GM18868 (cell line): Measurements from ENCODE around the gene PTGDS.

Source experiments
- ATAC-seq: cut with Tn5 transposase; IDR thresholded peaks from one replicate; pipeline ENCODE4 v1.9.1; 2021; ENCODE audit warnings: mild to moderate bottlenecking, moderate library complexity; ENCODE audit not compliant: unreplicated experiment

PTGDS gene

GRCh38 chr9:136957461-136957860 lies 19.8 kb upstream of the PTGDS start:
- ATAC-seq, result no peak

DNA sequence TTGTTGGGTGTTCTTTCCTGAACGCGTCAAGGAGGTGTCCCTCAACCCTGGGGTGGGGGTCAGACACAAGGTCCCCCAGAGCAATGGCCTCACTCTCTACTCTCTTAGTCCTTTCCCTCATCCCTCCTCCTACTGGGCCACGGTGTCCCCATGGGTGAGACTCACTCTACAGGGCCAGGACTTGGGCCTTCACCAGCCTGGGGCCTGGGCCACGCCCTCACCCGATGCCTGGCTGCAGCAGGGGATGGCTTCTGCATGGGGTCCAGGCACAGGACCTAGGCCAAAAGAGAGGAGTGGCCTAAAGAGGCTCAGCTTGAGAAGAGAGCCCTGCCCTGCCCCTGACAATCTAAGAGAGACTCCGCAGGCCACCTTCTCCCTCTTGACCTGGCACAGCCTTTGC lies 19.4 kb upstream of the PTGDS start:
- ATAC-seq, result no peak

DNA sequence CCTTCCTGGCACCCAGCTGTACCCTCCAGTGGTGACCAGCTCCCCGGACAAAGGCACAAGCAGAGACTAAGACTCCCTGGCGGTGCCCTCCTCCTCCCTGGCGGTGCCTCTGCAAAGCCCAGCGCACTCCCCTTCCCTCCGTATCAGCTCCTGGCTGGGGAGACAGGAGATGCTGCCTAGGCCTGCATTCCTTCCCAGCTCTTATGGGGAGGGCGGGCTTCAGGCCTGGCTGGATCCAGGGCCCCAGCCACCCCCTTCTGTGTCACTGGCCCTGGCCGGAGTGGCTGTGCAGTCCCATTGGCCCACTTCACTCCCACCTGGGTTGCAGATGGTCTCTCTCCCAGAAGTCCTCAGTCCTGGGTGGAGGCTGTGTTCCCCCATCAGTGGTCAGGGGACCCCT lies 18.8 kb upstream of the PTGDS start:
- no peak for ATAC-seq

DNA sequence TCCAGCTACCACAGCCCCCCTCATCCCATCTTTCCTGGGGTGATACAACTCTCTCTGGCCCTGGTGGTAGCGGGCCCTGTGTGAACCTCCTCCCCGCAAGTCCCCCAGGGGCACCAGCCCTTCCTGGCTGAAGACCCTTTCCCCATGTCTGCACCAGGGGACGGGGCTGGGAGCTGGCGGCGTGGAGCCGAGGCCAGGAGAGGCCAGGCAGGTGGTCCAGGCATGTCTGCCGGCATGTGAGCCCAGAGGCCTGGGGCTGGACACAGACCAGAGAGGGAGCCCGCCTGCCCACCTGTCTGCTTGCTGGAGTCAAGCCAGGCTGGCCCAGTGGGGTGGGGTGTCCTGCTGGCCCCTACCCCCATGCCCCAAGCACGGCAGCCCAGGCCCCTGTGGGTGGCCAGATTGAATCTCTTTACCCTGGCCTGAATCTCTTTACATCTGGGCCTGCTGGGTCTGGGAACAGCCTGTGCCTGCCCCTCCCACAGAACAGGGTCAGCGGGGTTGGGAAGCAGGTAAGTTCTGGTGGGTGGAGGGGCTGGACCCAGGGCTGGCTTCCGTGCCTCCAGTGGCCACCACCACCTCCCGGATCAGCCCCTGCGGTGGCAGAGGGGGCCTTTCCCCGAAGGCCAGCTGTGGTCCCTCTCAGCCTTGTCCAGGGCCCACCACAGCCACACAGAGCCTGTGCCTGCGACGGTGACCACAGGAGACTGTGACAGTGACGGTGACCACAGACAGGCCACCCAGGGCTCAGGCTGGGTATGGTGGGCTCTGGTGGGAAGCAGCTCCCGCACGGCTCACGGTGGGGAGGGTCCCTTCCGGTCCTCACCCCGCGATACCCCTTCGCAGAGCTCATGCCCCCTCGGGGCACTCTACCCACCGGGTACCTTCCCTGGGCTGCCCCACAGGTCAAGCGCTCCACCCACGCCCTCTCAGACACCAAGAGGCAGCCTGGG lies 18.1 kb upstream of the PTGDS start:
- ATAC-seq, result no peak

DNA sequence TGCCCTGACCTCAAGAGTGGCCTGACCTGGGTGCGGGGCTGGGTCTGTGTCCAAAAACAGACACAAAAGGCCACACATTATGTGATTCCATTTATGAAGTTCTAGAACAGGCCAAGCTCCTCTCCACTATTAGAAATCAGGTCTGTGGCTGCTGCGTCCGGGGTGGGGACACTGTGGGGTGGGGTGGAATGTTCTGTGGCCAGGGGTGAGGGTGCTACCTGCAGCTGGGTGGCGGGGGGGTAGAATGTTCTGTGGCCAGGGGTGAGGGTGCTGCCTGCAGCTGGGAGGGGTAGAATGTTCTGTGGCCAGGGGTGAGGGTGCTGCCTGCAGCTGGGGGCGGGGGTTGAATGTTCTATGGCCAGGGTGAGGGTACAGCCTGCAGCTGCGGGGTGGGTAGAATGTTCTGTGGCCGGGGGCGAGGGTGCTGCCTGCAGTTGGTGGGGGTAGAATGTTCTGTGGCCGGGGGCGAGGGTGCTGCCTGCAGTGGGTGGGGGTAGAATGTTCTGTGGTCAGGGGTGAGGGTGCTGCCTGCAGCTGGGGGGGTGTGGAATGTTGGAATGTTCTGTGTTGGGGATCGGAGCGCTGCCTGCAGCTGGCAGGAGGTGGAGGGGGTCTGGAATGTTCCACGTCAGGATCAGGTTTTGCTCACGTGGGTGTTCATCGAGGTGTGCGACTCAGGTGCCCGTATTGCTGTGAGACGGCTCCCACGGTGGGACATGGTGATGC lies 16.9 kb upstream of the PTGDS start:
- ATAC-seq, result no peak

DNA sequence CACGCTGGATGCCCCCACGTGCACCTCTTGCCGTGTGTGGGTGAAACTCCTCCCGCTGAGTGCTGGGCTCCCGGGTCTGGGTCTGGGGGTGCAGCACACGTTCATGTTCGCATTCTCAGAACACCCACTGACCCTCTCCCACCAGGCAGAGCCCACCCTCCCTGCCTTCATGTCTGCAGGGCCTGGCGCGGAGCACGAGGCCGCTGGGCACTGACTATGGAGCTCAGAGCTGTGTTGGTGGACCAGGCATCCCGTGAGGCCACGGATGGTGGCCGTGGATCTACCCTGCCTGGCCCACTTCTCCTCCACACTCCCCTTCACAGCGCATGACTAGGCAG lies 16.4 kb upstream of the PTGDS start:
- ATAC-seq, result no peak

DNA sequence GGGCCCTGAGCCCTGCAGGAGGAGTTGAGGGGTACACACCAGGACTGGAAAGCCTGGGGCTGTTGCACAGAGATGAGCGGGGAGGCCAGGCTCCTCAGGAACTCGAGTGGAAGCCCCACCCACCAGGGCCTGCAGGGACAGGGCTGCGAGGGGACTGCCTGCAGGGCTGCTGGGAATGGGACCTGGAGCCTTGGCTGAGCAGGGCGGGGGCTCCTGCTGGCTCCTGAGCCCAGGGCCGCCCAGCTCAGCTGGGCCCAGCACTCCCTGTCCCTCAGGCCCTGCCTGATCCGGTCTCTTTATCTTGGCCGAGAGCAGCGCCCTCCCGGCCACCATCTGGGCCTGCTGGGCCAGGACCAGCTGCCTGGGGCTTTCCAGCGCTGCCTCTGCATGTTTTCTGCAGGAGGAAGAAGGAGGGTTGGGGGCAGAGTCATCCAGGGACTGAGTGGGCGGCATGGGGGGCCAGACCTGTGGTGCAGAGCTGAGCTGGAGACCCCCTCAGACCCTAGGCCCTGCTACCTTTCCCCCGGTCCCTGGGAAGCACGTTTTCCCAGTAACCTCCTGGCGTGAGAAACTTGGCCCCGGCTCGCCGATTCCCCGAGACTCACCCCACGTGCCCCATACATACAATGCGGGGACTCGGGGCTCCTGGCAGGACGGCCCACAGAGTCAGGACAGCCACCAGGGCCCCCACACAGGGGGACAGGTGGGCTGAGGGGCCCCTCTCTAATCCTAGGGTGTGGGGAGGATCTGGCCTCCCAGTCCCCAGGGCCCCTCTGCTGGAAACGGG lies 15.8 kb upstream of the PTGDS start:
- no peak for ATAC-seq

DNA sequence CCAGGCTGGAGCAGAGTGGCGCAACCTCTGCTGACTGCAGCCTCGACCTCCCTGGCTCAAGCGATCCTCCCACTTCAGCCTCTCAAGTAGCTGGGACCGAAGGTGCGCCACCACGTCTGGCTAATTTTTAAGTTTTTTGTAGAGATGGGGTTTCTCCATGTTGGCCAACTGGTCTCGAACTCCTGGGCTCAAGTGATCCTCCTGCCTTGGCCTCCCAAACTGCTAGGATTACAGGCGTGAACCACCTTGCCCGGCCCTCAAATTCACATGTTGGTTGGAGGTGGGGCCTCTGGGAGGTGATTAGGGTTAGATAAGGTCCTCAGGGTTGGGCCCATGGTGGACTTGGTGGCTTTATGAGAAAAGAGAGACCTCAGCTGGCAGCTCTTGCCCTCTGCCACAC lies 15.1 kb upstream of the PTGDS start:
- ATAC-seq, result no peak

- ATAC-seq, result no peak
Measured at GRCh38 chr9:136962701-136963248, 14.5 kb upstream of the PTGDS start.

DNA sequence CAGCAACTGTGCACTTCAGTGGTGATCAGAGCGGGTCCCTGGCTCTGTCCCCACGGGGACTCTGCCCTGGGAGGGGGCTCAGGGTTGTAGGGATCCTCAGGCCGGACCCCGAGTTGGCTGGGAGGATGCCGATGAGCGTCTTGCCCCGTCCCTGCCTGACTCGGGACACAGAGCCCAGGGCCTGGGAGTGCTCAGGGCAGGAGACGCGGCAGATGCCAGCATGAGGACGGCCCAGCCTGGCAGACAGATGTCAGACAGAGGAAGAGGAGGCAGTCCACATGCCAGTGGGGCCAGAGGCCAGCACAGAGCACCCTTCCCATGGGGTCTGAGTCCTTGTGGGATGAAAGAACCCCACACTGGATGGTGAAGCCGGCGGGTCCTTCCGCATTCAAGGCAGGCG lies 14.0 kb upstream of the PTGDS start:
- ATAC-seq, result no peak

GRCh38 chr9:136963751-136964150 lies 13.6 kb upstream of the PTGDS start:
- no peak for ATAC-seq

GRCh38 chr9:136964171-136964689 lies 13.1 kb upstream of the PTGDS start:
- ATAC-seq, result no peak

DNA sequence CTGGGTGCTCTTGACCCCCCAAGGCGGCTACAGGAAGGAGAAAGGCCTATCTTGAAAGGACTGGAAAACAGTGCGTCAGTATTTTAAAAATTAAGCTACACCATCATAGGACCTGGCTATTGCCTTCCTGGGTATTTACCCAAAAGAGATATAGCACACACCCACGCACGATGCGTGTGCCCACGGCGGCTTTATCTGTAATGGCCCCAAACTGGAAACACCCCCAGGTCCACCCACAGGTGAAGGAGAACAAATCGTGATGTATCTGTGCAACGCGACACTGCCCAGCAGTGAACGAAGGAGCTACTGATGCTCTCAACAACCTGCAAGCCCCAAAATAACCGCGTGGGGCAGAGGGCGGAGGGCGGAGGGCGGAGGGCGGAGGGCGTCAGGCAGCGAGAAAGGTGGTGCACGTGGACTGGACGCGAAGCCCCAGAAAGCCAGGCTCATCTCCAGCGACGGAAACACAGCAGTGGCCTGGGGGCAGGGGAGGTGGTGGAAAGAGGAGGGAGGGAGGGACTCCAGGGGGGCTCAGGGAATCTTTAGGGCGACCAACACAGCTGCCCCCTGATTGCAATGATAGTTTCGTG lies 12.4 kb upstream of the PTGDS start:
- ATAC-seq, result no peak

GRCh38 chr9:136965771-136966484 lies 11.4 kb upstream of the PTGDS start:
- no peak for ATAC-seq

- no peak for ATAC-seq
Measured at GRCh38 chr9:136968333-136969127, 8.8 kb upstream of the PTGDS start.

- no peak for ATAC-seq
Measured at GRCh38 chr9:136969150-136969549, 8.2 kb upstream of the PTGDS start.

- no peak for ATAC-seq
Measured at GRCh38 chr9:136969774-136970173, 7.5 kb upstream of the PTGDS start.

DNA sequence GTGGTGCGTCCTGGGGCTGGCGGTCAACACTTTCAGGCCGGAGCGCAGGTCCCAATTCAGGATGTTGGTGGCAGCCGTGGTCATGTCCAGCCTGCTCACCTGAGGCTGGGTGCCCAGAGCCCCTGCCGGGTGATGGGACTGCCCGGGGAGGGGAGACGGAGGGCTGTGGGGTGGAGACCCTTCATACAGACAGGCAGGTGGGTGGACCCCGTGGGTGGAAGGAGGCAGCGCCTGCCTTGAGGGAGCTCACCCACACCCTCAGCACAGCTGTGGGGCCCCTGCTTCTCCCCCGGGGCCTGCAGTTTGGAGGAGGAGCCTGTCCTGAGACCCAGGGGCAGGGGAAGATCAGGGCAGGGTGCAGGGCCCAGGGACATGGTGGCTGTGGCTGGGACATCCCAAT lies 6.9 kb upstream of the PTGDS start:
- no peak for ATAC-seq

- no peak for ATAC-seq
Measured at GRCh38 chr9:136971746-136972145, 5.6 kb upstream of the PTGDS start.
